Neural progenitor cell (in vitro differentiated cells): ENCODE results near the gene TAGLN. TPM values are rescaled to one million over a fixed set of nuclear protein-coding genes. Genes with fewer than 3 reads are reported as not detected.
A peak's percentile ranks its signal among the peaks of the same experiment; 100 is the strongest.

Experiments
- DNase-seq: peaks from one replicate; pipeline ENCODE4 v3.0.0-alpha.2; 2016; ENCODE audit warnings: low spot score
- H2AFZ ChIP-seq: fragments of 200-600 bp; sonication (generic); replicated peaks from 2 replicates; pipeline ENCODE4 v1.6.1; 2016; ENCODE audit warnings: antibody characterized with exemption
- H3F3A ChIP-seq: fragments of 200-600 bp; sonication (generic); 2 replicates; pipeline ENCODE4 v1.6.1; 2016; ENCODE audit warnings: antibody characterized with exemption, low read depth
- H3K27ac ChIP-seq: fragments of 200-600 bp; sonication (generic); 2 replicates; pipeline ENCODE4 v1.5.1; 2016; ENCODE audit warnings: mild to moderate bottlenecking
- H3K27me3 ChIP-seq: fragments of 200-600 bp; sonication (generic); 2 replicates; pipeline ENCODE4 v1.6.1; 2016; ENCODE audit warnings: mild to moderate bottlenecking, moderate library complexity
- H3K36me3 ChIP-seq: fragments of 200-600 bp; sonication (generic); 2 replicates; pipeline ENCODE4 v1.5.1; 2016
- H3K4me1 ChIP-seq: fragments of 200-600 bp; sonication (generic); 2 replicates; pipeline ENCODE4 v1.6.1; 2016; ENCODE audit warnings: mixed run types
- H3K4me2 ChIP-seq: fragments of 200-600 bp; sonication (generic); 2 replicates; pipeline ENCODE4 v1.6.1; 2016
- H3K4me3 ChIP-seq: fragments of 200-600 bp; sonication (generic); 2 replicates; pipeline ENCODE4 v1.5.1; 2016
- H3K79me2 ChIP-seq: fragments of 200-600 bp; sonication (generic); 2 replicates; pipeline ENCODE4 v1.6.1; 2016; ENCODE audit warnings: low read depth
- H3K9ac ChIP-seq: fragments of 200-600 bp; sonication (generic); 2 replicates; pipeline ENCODE4 v1.6.1; 2016
- H3K9me3 ChIP-seq: fragments of 200-600 bp; sonication (generic); 2 replicates; pipeline ENCODE4 v1.5.1; 2016; ENCODE audit warnings: low read depth
- H4K20me1 ChIP-seq: fragments of 200-600 bp; sonication (generic); 2 replicates; pipeline ENCODE4 v1.6.1; 2016; ENCODE audit warnings: low read depth
- H3K27ac Mint-ChIP-seq: 3 replicates; pipeline ENCODE4 v1.8.0; 2021; ENCODE audit warnings: mixed read lengths
- H3K27me3 Mint-ChIP-seq: 2 replicates; pipeline ENCODE4 v1.8.0; 2022; ENCODE audit warnings: low read depth, mild to moderate bottlenecking, inconsistent platforms, moderate library complexity, mixed read lengths; ENCODE audit not compliant: insufficient read depth
- H3K36me3 Mint-ChIP-seq: 3 replicates; pipeline ENCODE4 v1.8.0; 2021; ENCODE audit warnings: mixed read lengths
- H3K4me1 Mint-ChIP-seq: 3 replicates; pipeline ENCODE4 v1.8.0; 2021; ENCODE audit warnings: mixed read lengths
- H3K4me3 Mint-ChIP-seq: 3 replicates; pipeline ENCODE4 v1.8.0; 2021; ENCODE audit warnings: mild to moderate bottlenecking, moderate library complexity, mixed read lengths
- H3K9me3 Mint-ChIP-seq: 3 replicates; pipeline ENCODE4 v1.8.0; 2020; ENCODE audit warnings: mixed read lengths
- CTCF ChIP-seq: fragments of 200-600 bp; sonication (generic); IDR thresholded peaks from 2 replicates; pipeline ENCODE4 v1.5.1; 2017; ENCODE audit warnings: antibody characterized with exemption, mild to moderate bottlenecking
- EZH2 ChIP-seq: fragments of 200-600 bp; sonication (generic); IDR thresholded peaks from 2 replicates; pipeline ENCODE4 v1.6.1; 2017; ENCODE audit warnings: antibody characterized with exemption, mild to moderate bottlenecking, moderate library complexity
- EZH2phosphoT487 ChIP-seq: fragments of 200-600 bp; sonication (generic); IDR thresholded peaks from 2 replicates; pipeline ENCODE4 v1.6.1; 2017; ENCODE audit warnings: antibody characterized with exemption
- total RNA-seq: library from RNA; depleted of rRNA; stranded (reverse); fragments of >200 nt; gene quantifications from 2 replicates; pipeline ENCODE4 v1.2.3, GENCODE V29; 2015; ENCODE audit warnings: low replicate concordance

Gene TAGLN
- total RNA-seq, 1 donor from 2014 or later: 24.5 TPM

GRCh38 chr11:117214404-117215110 is 15.4 kb downstream of the TAGLN start:
- no peaks in the 10 kb centered on the region for H3K27me3 ChIP-seq
- no peak for TF ChIP-seq CTCF
- no peak for TF ChIP-seq EZH2
- no peak for TF ChIP-seq EZH2phosphoT487
- H3K9ac ChIP-seq: no peak overlapping the region
- no peaks in the 10 kb centered on the region for H3K9me3 ChIP-seq
- Mint-ChIP-seq H3K4me3 (no peak overlapping the region), H3K9me3 (no peaks in the 10 kb centered on the region), H3K36me3 (peaks cover 6% of the 10 kb centered on the region), H3K27me3 (no peaks in the 10 kb centered on the region), H3K27ac (peak overlapping the region; percentile 38), H3K4me1 (peaks cover 11% of the 10 kb centered on the region)
- no peaks in the 10 kb centered on the region for H3K36me3 ChIP-seq
- peak overlapping the region; percentile 49 for H3K4me2 ChIP-seq
- no peaks in the 10 kb centered on the region for H4K20me1 ChIP-seq
- peak overlapping the region; percentile 71 for H3K27ac ChIP-seq
- H3K79me2 ChIP-seq: no peaks in the 10 kb centered on the region
- H2AFZ ChIP-seq: no peak overlapping the region
- DNase-seq: peak; percentile 45
- peaks cover 8% of the 10 kb centered on the region for H3K4me1 ChIP-seq
- peaks cover 10% of the 10 kb centered on the region for H3F3A ChIP-seq
- H3K4me3 ChIP-seq: no peak overlapping the region

- no peaks in the 10 kb centered on the region for H3K27me3 ChIP-seq
- no peak overlapping the region for H3K27ac Mint-ChIP-seq
- TF ChIP-seq CTCF (no peak), EZH2 (no peak), EZH2phosphoT487 (no peak)
- H3K36me3 Mint-ChIP-seq: peaks cover 3% of the 10 kb centered on the region
- no peak overlapping the region for H3K4me3 Mint-ChIP-seq
- no peak for DNase-seq
- H3F3A ChIP-seq: peaks cover 10% of the 10 kb centered on the region
- no peak overlapping the region for H3K9ac ChIP-seq
- no peaks in the 10 kb centered on the region for H3K9me3 Mint-ChIP-seq
- no peaks in the 10 kb centered on the region for H3K9me3 ChIP-seq
- H2AFZ ChIP-seq: no peak overlapping the region
- no peaks in the 10 kb centered on the region for H3K36me3 ChIP-seq
- no peak overlapping the region for H3K27ac ChIP-seq
- H3K4me1 Mint-ChIP-seq: peaks cover 13% of the 10 kb centered on the region
- H3K4me3 ChIP-seq: no peak overlapping the region
- H3K79me2 ChIP-seq: no peaks in the 10 kb centered on the region
- H3K4me2 ChIP-seq: no peak overlapping the region
- peaks cover 8% of the 10 kb centered on the region for H3K4me1 ChIP-seq
- no peaks in the 10 kb centered on the region for H4K20me1 ChIP-seq
- H3K27me3 Mint-ChIP-seq: no peaks in the 10 kb centered on the region
Measured at GRCh38 chr11:117217141-117218084, 18.2 kb downstream of the TAGLN start.

GRCh38 chr11:117218133-117218915 is 19.2 kb downstream of the TAGLN start:
- H3F3A ChIP-seq: peaks cover 10% of the 10 kb centered on the region
- TF ChIP-seq EZH2phosphoT487 (no peak), EZH2 (no peak), CTCF (no peak)
- H3K9me3 ChIP-seq: no peaks in the 10 kb centered on the region
- Mint-ChIP-seq H3K4me3 (no peak overlapping the region), H3K4me1 (peaks cover 13% of the 10 kb centered on the region), H3K27me3 (no peaks in the 10 kb centered on the region), H3K9me3 (no peaks in the 10 kb centered on the region), H3K27ac (no peak overlapping the region), H3K36me3 (peaks cover 3% of the 10 kb centered on the region)
- H3K4me2 ChIP-seq: no peak overlapping the region
- DNase-seq: no peak
- peaks cover 8% of the 10 kb centered on the region for H3K4me1 ChIP-seq
- no peaks in the 10 kb centered on the region for H4K20me1 ChIP-seq
- no peaks in the 10 kb centered on the region for H3K27me3 ChIP-seq
- no peaks in the 10 kb centered on the region for H3K36me3 ChIP-seq
- no peaks in the 10 kb centered on the region for H3K79me2 ChIP-seq
- no peak overlapping the region for H3K9ac ChIP-seq
- H3K27ac ChIP-seq: no peak overlapping the region
- H2AFZ ChIP-seq: no peak overlapping the region
- H3K4me3 ChIP-seq: no peak overlapping the region
